Right atrium auricular region (tissue), 2 donors: ENCODE data around the gene PCBD2. TPM values are rescaled to one million over a fixed set of nuclear protein-coding genes. Genes with fewer than 3 reads are reported as not detected.
A peak's percentile ranks its signal among the peaks of the same experiment; 100 is the strongest.

ENCODE experiments used
- DNase-seq: peaks from one replicate; pipeline ENCODE4 v3.0.0-alpha.2; 2019; ENCODE audit warnings: low spot score
- H3K27ac ChIP-seq, 2 donors: fragments of 200-600 bp; sonication (generic); 1 replicate in 1 of 2; 2 replicates in 1 of 2; pipeline ENCODE4 v1.5.1; 2016 to 2019
- H3K27me3 ChIP-seq, 2 donors: fragments of 200-600 bp; sonication (generic); one replicate each; pipeline versions ENCODE4 v1.5.1 to v1.6.0; 2017 to 2019
- H3K36me3 ChIP-seq: fragments of 200-600 bp; sonication (generic); one replicate; pipeline ENCODE4 v1.5.1; 2016
- H3K4me1 ChIP-seq, 2 donors: fragments of 200-600 bp; sonication (generic); one replicate each; pipeline versions ENCODE4 v1.5.1 to v1.6.0; 2017 to 2019
- H3K4me3 ChIP-seq, 2 donors: fragments of 200-600 bp; sonication (generic); 1 replicate in 1 of 2; 2 replicates in 1 of 2; pipeline ENCODE4 v1.5.1; 2017 to 2019; ENCODE audit warnings: mild to moderate bottlenecking in 1 of 2, moderate library complexity in 1 of 2
- H3K9me3 ChIP-seq, 2 donors: fragments of 200-600 bp; sonication (generic); one replicate each; pipeline ENCODE4 v1.5.1; 2019
- CTCF ChIP-seq, 2 donors: fragments of 200-600 bp; sonication (generic); IDR thresholded peaks; one replicate each; pipeline ENCODE4 v1.5.1; 2019; ENCODE audit warnings: antibody characterized with exemption in 2 of 2
- total RNA-seq, 2 donors: library from RNA; depleted of rRNA; stranded (reverse); fragments of >200 nt; gene quantifications; one replicate each; pipeline ENCODE4 v1.1.0, GENCODE V29; 2016

The PCBD2 gene
- total RNA-seq, 2 donors from 2014 or later = 10.9 to 19.1 TPM

GRCh38 chr5:135008981-135009735 lies 104.2 kb downstream of the PCBD2 start:
- no peak for TF ChIP-seq CTCF (IDR thresholded peaks at IDR 0.05)
- Histone ChIP-seq H3K27me3 (no peaks in the 10 kb centered on the region), H3K36me3 (no peaks in the 10 kb centered on the region), H3K27ac (no peak overlapping the region), H3K4me1 (peaks cover 0 to 5% of the 10 kb centered on the region in 2 donors), H3K9me3 (no peaks in the 10 kb centered on the region), H3K4me3 (no peak overlapping the region)
- no peak for DNase-seq

- H3K36me3 ChIP-seq = no peaks in the 10 kb centered on the region
- TF ChIP-seq CTCF (IDR thresholded peaks at IDR 0.05) = no peak
- H3K4me1 ChIP-seq = peaks cover 0 to 11% of the 10 kb centered on the region in 2 donors
- H3K27ac ChIP-seq = no peak overlapping the region
- no peaks in the 10 kb centered on the region for H3K9me3 ChIP-seq
- no peaks in the 10 kb centered on the region for H3K27me3 ChIP-seq
- no peak for DNase-seq
- no peak overlapping the region for H3K4me3 ChIP-seq
Measured at GRCh38 chr5:135009736-135010501, 105.0 kb downstream of the PCBD2 start.

GRCh38 chr5:135010502-135011354 lies 105.8 kb downstream of the PCBD2 start:
- TF ChIP-seq CTCF (IDR thresholded peaks at IDR 0.05) = no peak
- Histone ChIP-seq H3K9me3 (no peaks in the 10 kb centered on the region), H3K36me3 (no peaks in the 10 kb centered on the region), H3K27ac (no peak overlapping the region), H3K27me3 (no peaks in the 10 kb centered on the region), H3K4me3 (no peak overlapping the region), H3K4me1 (peaks cover 0 to 11% of the 10 kb centered on the region in 2 donors)
- DNase-seq = peak; percentile 34

GRCh38 chr5:135011355-135012032 lies 106.6 kb downstream of the PCBD2 start:
- peaks cover 0 to 11% of the 10 kb centered on the region in 2 donors for H3K4me1 ChIP-seq
- no peaks in the 10 kb centered on the region for H3K36me3 ChIP-seq
- H3K27ac ChIP-seq = no peak overlapping the region
- TF ChIP-seq CTCF (IDR thresholded peaks at IDR 0.05) = no peak
- no peaks in the 10 kb centered on the region for H3K27me3 ChIP-seq
- H3K4me3 ChIP-seq = no peak overlapping the region
- DNase-seq = peak; percentile 51
- no peaks in the 10 kb centered on the region for H3K9me3 ChIP-seq

- H3K9me3 ChIP-seq = no peaks in the 10 kb centered on the region
- no peak for TF ChIP-seq CTCF (IDR thresholded peaks at IDR 0.05)
- H3K36me3 ChIP-seq = no peaks in the 10 kb centered on the region
- H3K4me1 ChIP-seq = peaks cover 0 to 11% of the 10 kb centered on the region in 2 donors
- no peaks in the 10 kb centered on the region for H3K27me3 ChIP-seq
- H3K27ac ChIP-seq = no peak overlapping the region
- no peak overlapping the region for H3K4me3 ChIP-seq
- DNase-seq = peak; percentile 43
Measured at GRCh38 chr5:135012033-135012588, 107.2 kb downstream of the PCBD2 start.
